Cardiac fibroblast (primary cell): ENCODE measurements around the gene KRTAP2-4.

Experiments used
- DNase-seq, 2 donors: peaks; one replicate each; pipeline versions ENCODE4 v3.0.0 to v3.0.0-alpha.2; 2010; ENCODE audit warnings: low read depth in 2 of 2
- H3K4me3 ChIP-seq, 2 donors: replicated peaks in 1 of 2; 1 replicate in 1 of 2; 2 replicates in 1 of 2; pipeline ENCODE4 v1.5.1; 2011; ENCODE audit warnings: low read depth in 2 of 2, low read length in 2 of 2, mild to moderate bottlenecking in 2 of 2, moderate library complexity in 1 of 2
- CTCF ChIP-seq: IDR thresholded peaks from one replicate; pipeline ENCODE4 v1.5.1; 2011; ENCODE audit warnings: low read depth, mild to moderate bottlenecking, low read length, inconsistent platforms

Gene KRTAP2-4

GRCh38 chr17:41018541-41018940, 47.1 kb downstream of the KRTAP2-4 start:
- no peak for TF ChIP-seq CTCF
- no peak overlapping the region for H3K4me3 ChIP-seq
- DNase-seq: no peak

- no peak overlapping the region for H3K4me3 ChIP-seq
- DNase-seq: no peak
- no peak for TF ChIP-seq CTCF
Observed at GRCh38 chr17:41016578-41017215, 49.0 kb downstream of the KRTAP2-4 start.

GRCh38 chr17:41015454-41015853, 50.2 kb downstream of the KRTAP2-4 start:
- no peak for TF ChIP-seq CTCF
- DNase-seq: no peak
- H3K4me3 ChIP-seq: no peak overlapping the region
